T-helper 22 cell (primary cell): ENCODE data around the gene AURKAIP1.
"Not testable (repeated sequence)": the region's sequence is repeated elsewhere in the genome, so short reads cannot be mapped to it uniquely, and the experiment has no call there.

Experiments
- DNase-seq: peaks from one replicate; pipeline ENCODE4 v3.0.0-alpha.2; 2020; ENCODE audit warnings: low read depth

AURKAIP1 gene

DNA sequence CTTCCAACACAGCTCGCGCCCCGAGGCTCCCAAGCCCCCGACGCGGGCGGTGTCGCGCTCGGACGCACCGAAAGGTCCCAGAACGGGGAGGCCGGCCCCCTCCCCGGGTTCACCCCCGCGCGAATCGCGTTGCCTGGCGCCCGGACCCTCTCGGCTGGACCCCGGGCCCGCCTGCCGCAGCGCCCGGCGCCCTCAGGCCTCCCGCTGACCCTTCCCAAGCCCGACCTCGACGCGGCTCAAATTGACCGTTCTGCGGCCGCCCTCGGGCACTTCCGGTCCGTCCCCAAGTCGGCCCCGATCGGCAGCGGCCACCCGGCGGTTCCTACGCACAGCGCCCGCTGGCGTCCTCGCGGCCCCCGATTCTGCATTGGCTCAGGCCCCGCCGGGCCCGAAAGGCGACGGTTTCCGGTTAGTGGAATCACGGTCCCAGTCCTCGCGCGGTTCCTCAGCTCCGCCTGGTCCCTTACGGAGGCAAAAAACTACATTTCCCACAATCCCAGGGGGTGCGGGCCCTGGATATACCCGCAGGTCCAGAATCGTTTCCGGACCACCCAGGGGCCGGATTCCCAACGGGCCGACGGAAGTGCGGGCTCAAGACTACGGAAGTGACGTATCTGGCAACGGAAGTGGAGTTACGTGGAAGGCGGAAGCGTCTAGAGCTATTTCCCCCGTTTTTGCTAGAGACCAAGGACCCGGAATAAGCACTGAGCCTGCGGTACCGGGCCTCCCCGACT, at the start of gene AURKAIP1:
Gene AURKAIP1 (minus strand): TSS at position 279 of the 734 bp plus-strand sequence. CDS start 451 bp downstream, outside the sequence.
- DNase-seq, result peak; percentile 96

GRCh38 chr1:1424707-1425106, 49.7 kb upstream of the AURKAIP1 start:
- no peak for DNase-seq

GRCh38 chr1:1423245-1423597, 48.2 kb upstream of the AURKAIP1 start:
- DNase-seq, result no peak

DNA sequence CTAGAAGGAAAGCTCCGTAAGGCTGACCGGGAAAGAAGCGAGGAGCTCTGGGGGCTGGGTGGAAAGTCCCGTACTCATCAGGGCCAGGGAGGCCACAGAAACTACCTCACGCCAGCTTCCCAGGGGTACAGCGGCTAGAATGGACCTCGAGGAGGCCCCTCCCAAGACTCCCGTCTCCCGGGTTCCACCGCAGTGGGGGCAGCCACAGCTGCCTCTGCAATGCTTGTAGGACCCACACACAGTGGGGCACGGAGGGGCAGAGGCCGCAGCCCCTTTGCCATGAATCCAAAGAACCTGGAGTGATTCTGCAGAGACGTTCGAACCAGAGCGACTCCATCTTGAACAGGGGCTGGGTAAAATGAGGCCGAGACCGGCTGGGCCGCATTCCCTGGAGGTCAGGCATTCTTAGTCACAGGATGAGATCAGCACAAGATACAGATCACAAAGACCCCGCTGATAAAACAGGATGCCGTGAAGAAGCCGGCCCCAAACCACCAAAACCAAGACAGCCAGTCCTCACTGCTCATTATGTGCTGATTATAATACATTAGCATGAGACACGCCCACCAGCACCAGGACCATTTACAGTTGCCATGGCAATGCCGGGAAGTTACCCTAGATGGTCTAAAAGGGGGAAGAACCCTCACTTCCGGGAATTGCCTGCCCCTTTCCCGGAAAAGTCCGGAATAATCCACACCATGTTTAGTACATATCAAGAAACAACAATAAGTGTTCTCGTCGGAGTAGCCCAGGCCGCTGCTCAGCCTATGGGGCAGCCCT, 47.6 kb upstream of the AURKAIP1 start:
- DNase-seq, result no peak

GRCh38 chr1:1421907-1422464, 47.0 kb upstream of the AURKAIP1 start:
- no peak for DNase-seq

DNA sequence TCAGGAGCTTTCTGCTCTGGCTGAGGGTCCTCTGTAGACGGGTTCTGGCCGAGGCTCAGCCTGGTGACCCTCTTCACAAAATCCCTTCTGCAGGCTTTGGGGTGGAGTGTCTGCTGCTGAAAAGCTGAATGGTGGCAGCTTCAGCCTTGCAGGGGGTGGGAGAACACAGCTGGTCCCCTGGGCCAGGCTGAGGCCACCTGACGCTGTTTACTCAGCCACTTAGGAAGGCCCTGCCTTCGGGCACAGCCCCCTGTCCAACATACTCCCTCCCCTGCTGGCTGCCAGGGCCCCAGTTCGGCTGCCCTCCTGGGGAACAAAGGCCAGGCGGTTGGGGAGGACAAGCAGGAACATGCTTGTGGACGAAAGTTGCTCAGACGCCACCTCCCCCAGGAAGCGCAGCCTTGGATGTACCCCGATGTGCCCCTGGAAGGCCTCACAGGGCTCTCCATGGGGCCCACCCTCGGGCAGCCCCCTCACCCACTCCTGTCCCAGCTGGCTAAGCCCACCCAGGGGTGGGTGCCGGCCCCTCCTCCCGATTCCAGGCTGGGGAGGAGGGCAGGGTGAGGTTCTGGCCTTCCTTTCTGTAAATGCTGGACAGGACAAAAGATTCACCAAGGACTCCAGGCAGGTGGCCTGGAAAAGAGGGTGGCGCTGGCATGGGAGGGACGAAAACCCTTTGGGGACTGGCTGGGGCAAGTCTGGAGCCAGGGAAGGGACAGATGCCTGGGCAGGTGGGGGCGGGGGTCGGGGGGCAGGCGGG, 46.3 kb upstream of the AURKAIP1 start, which contains the start of gene ANKRD65:
Gene ANKRD65 (minus strand): TSS at position 130 of the 760 bp plus-strand sequence. CDS start 271 bp downstream, outside the sequence.
- no peak for DNase-seq

GRCh38 chr1:1420654-1421141, 45.7 kb upstream of the AURKAIP1 start:
- DNase-seq, result no peak

GRCh38 chr1:1419813-1420653, 45.0 kb upstream of the AURKAIP1 start:
- DNase-seq, result no peak

DNA sequence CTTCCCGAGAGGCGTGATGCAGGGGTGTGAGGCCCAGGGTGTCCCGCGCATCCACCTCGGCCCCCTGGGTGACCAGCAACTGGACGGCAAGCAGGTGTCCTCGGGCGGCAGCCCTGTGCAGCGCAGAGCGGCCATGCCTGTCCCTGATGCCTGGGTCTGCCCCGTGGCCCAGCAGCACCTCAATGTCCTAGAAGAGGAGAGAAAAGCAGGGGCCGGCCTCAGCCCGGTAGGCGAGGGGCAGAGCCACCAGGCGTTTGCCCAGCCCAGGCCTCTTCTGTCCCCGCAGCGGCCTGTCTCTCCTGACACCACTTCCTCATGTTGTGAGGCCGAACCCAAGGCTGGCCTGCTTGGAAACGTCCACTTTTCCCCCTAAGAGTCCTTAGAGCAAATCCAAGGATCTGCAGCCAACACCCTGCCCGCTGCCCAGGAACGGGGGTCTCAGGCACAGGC, 44.4 kb upstream of the AURKAIP1 start:
- DNase-seq, result no peak

DNA sequence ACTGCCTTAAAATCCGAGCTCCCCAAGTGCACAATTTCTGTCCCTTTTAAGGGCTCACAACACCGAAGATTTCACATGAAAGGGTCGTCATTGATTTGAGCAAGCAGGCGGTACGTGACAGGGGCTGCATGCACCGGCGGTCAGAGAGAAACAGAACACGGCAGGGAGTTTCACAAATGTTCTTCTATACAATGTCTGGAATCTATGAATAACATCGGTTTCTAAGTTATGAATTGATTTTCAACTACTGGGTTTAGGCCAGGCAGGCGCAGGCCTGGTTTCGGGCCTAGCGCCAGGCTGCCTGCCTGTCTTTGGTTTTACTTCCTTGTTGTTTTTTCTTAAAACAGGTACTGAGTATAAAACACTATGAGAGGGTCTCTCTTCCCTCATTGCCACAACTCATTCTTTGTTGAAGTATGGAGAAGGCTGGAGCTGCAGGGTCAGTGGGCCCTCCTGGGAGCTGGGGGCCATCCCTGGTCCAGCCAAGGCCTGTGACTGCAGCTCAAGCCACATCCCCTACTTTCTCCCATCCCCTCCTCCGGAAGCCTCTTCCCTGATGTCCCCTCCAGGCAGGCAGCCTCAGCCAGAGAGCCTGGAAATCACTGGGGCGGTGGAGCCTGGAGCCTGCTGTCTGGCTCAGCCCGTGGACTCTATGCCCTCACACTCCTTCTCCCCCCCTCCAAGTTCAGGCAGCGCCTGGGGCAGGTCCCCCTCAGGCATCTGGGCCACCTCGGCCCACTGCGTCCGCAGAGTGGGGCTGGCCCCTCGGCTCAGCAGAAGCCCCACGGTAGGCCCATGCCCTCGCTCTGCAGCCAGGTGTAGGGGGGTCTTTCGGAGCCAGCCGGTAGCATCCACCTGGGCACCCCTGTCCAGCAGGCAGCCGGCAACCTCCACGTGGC, 43.7 kb upstream of the AURKAIP1 start:
- DNase-seq, result no peak

- not testable (repeated sequence) for DNase-seq
Measured at GRCh38 chr1:1417825-1418463, 42.9 kb upstream of the AURKAIP1 start.

DNA sequence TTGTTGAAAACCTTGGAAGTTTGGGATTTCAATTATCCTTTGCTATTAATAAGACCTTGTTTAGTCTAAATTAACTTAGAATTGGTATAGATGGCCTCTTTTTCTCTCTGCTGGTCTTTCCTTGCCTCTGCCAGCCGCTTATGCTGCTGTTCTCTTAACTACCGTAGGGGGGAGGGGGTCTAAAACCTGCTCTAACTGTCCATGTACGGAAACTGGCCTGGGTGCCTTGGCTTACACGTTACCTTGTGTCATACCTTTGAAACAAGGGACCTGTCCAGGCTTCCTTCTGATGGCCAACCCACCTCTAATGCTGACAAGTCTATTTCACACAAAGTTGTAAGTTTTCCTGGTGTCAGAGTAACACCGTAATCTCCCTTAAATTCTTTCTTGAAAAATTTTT, 42.4 kb upstream of the AURKAIP1 start:
- DNase-seq, result not testable (repeated sequence)

- no peak for DNase-seq
Measured at GRCh38 chr1:1415751-1416150, 40.7 kb upstream of the AURKAIP1 start.

DNA sequence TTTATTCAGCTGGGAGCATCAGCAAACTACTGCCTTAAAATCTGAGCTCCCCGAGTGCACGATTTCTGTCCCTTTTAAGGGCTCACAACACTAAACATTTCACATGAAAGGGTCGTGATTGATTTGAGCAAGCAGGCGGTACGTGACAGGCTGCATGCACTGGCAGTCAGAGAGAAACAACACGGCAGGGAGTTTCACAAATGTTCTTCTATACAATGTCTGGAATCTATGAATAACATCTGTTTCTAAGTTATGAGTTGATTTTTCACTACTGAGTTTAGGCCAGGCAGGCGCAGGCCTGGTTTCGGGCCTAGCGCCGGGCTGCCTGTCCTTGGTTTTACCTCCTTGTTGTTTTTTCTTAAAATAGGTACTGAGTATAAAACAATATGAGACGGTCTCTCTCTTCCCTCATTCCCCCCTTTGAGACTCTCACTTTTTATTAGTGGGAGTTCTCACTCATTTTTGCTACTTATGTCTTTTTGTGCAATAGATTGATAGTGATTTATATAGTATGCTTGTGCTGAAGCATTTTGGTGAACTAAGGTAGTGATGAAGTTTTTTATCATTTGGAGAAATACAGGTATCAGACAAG, 37.4 kb upstream of the AURKAIP1 start:
- not testable (repeated sequence) for DNase-seq

GRCh38 chr1:1411626-1412025, 36.6 kb upstream of the AURKAIP1 start:
- no peak for DNase-seq

- not testable (repeated sequence) for DNase-seq
Measured at GRCh38 chr1:1410238-1410637, 35.2 kb upstream of the AURKAIP1 start.

- no peak for DNase-seq
Measured at GRCh38 chr1:1407636-1408318, 32.8 kb upstream of the AURKAIP1 start.
